Stimulated activated CD4-positive, alpha-beta T cell treated with anti-CD3 and anti-CD28 coated beads, Interleukin-2, amount 100 ng/mL, for 24 hours (primary cell): ENCODE data around the gene CDC26.
"Not testable (repeated sequence)": the region's sequence is repeated elsewhere in the genome, so short reads cannot be mapped to it uniquely, and the experiment has no call there.

Experiments
- DNase-seq, 2 donors: peaks; one replicate each; pipeline ENCODE4 v3.0.0-alpha.2; 2020

CDC26 gene

GRCh38 chr9:113290052-113290607 lies 14.8 kb upstream of the CDC26 start:
- no peak for DNase-seq

- DNase-seq, result no peak
Observed at GRCh38 chr9:113289091-113289490, 13.7 kb upstream of the CDC26 start.

GRCh38 chr9:113281356-113281755 lies 6.0 kb upstream of the CDC26 start:
- DNase-seq, result no peak

- DNase-seq, result no peak
Observed at GRCh38 chr9:113278840-113279239, 3.5 kb upstream of the CDC26 start.

GRCh38 chr9:113274474-113275156 lies 757 bp downstream of the CDC26 start:
- peak in 1 of 2 donors; percentile 36 for DNase-seq

GRCh38 chr9:113269871-113270270 lies 5.5 kb downstream of the CDC26 start:
- DNase-seq, result no peak

- no peak for DNase-seq
Observed at GRCh38 chr9:113269355-113269754, 6.0 kb downstream of the CDC26 start.

GRCh38 chr9:113267911-113268566 lies 7.3 kb downstream of the CDC26 start:
- no peak for DNase-seq

- no peak for DNase-seq
Observed at GRCh38 chr9:113266174-113266573, 9.2 kb downstream of the CDC26 start.

GRCh38 chr9:113261917-113262671 lies 13.3 kb downstream of the CDC26 start:
- no peak for DNase-seq

GRCh38 chr9:113258282-113258681 lies 17.1 kb downstream of the CDC26 start:
- DNase-seq, result no peak

GRCh38 chr9:113257863-113258262 lies 17.5 kb downstream of the CDC26 start:
- no peak for DNase-seq

GRCh38 chr9:113255438-113255837 lies 19.9 kb downstream of the CDC26 start:
- no peak for DNase-seq

- no peak for DNase-seq
Observed at GRCh38 chr9:113254991-113255390, 20.4 kb downstream of the CDC26 start.

GRCh38 chr9:113250807-113251206 lies 24.6 kb downstream of the CDC26 start:
- no peak for DNase-seq

- DNase-seq, result not testable (repeated sequence)
Observed at GRCh38 chr9:113249661-113250060, 25.7 kb downstream of the CDC26 start.

- DNase-seq, result no peak
Observed at GRCh38 chr9:113247640-113248039, 27.7 kb downstream of the CDC26 start.

GRCh38 chr9:113246928-113247327 lies 28.4 kb downstream of the CDC26 start:
- no peak for DNase-seq

GRCh38 chr9:113245894-113246293 lies 29.5 kb downstream of the CDC26 start:
- DNase-seq, result no peak

- DNase-seq, result no peak
Observed at GRCh38 chr9:113244556-113244955, 30.8 kb downstream of the CDC26 start.

- DNase-seq, result no peak
Observed at GRCh38 chr9:113241161-113241560, 34.2 kb downstream of the CDC26 start.

GRCh38 chr9:113238859-113239232 lies 36.5 kb downstream of the CDC26 start:
- DNase-seq, result no peak

- no peak for DNase-seq
Observed at GRCh38 chr9:113238202-113238858, 37.0 kb downstream of the CDC26 start.
